CD4-positive, alpha-beta T cell (primary cell): ENCODE results near the gene CASKIN2. TPM values are rescaled to one million over a fixed set of nuclear protein-coding genes. Genes with fewer than 3 reads are reported as not detected.

Source experiments
- ATAC-seq: fragments of 200-7000 bp; cut with Tn5 transposase; one replicate; pipeline ENCODE4 v1.10.0; 2022; ENCODE audit warnings: mild to moderate bottlenecking; ENCODE audit not compliant: poor library complexity
- CTCF ChIA-PET: fragments of 350-600 bp; sonication (Branson Sonifier 250); formaldehyde crosslinking; loops from one replicate; lab custom pipeline; 2021; ENCODE audit warnings: antibody characterized with exemption, inconsistent platforms; lab: Charles Lee
- POLR2A ChIA-PET: fragments of 350-600 bp; sonication (Branson Sonifier 250); formaldehyde crosslinking; loops from one replicate; lab custom pipeline; 2021; ENCODE audit warnings: antibody characterized with exemption, inconsistent platforms; lab: Charles Lee
- DNase-seq, 14 experiments: peaks; one replicate each; pipeline ENCODE4 v3.0.0-alpha.2; 2013 to 2020; ENCODE audit warnings: mixed read lengths in 2 of 14
- H3K27ac ChIP-seq, 2 donors: one replicate each; pipeline versions ENCODE4 v1.5.1 to v1.7.0; 2013; ENCODE audit warnings: low read length in 2 of 2, low read depth in 1 of 2, mild to moderate bottlenecking in 1 of 2
- H3K27me3 ChIP-seq, 2 experiments: 1 replicate in 1 of 2; 2 replicates in 1 of 2; pipeline versions ENCODE4 v1.6.1 to v1.7.0; 2013; ENCODE audit warnings: low read length in 2 of 2, control low read depth in 1 of 2, mild to moderate bottlenecking in 1 of 2, moderate library complexity in 1 of 2; ENCODE audit not compliant: insufficient read depth in 2 of 2, control insufficient read depth in 1 of 2
- H3K36me3 ChIP-seq: one replicate; pipeline ENCODE4 v1.6.1; 2013; ENCODE audit warnings: low read length, control low read depth; ENCODE audit not compliant: insufficient read depth
- H3K4me1 ChIP-seq: one replicate; pipeline ENCODE4 v1.6.1; 2013; ENCODE audit warnings: low read length, control low read depth; ENCODE audit not compliant: insufficient read depth
- H3K4me3 ChIP-seq: one replicate; pipeline ENCODE4 v1.5.1; 2013; ENCODE audit warnings: mild to moderate bottlenecking, low read length, moderate library complexity
- H3K9me3 ChIP-seq, 2 experiments: 1 replicate in 1 of 2; 2 replicates in 1 of 2; pipeline versions ENCODE4 v1.6.1 to v1.7.0; 2013; ENCODE audit warnings: low read length in 2 of 2, mild to moderate bottlenecking in 2 of 2, control low read depth in 1 of 2, moderate library complexity in 1 of 2; ENCODE audit not compliant: control insufficient read depth in 1 of 2, insufficient read depth in 1 of 2
- H3K27ac Mint-ChIP-seq: one replicate; pipeline ENCODE4 v1.8.0; 2020; ENCODE audit warnings: mixed read lengths
- H3K27me3 Mint-ChIP-seq: one replicate; pipeline ENCODE4 v1.8.0; 2021; ENCODE audit warnings: mixed read lengths
- H3K36me3 Mint-ChIP-seq: one replicate; pipeline ENCODE4 v1.8.0; 2021; ENCODE audit warnings: low read depth, mixed read lengths
- H3K4me1 Mint-ChIP-seq: one replicate; pipeline ENCODE4 v1.8.0; 2021; ENCODE audit warnings: low read depth, mixed read lengths
- H3K4me3 Mint-ChIP-seq: one replicate; pipeline ENCODE4 v1.8.0; 2020; ENCODE audit warnings: mild to moderate bottlenecking, mixed read lengths
- H3K9me3 Mint-ChIP-seq: one replicate; pipeline ENCODE4 v1.8.0; 2020; ENCODE audit warnings: mixed read lengths
- CTCF ChIP-seq: fragments of 200-600 bp; IDR thresholded peaks from one replicate; pipeline ENCODE4 v1.8.0; 2022; ENCODE audit warnings: antibody characterized with exemption, mild to moderate bottlenecking
- intact Hi-C, 2 experiments: fragments of 100-400 bp; cut with DNase I in 1 of 2; cut with micrococcal nuclease in 1 of 2; formaldehyde crosslinking; loops; one replicate each; pipeline versions ENCODE4 v1.15.1 to v1.9.0; 2023 to 2025; cut with DNase I, micrococcal nuclease
- total RNA-seq, 174 experiments: library from RNA in 2 of 174; stranded (reverse) in 2 of 174; gene quantifications; one replicate each; pipeline ENCODE4 v1.2.3 and lab custom pipeline; 2021 to 2026

CASKIN2 gene
- total RNA-seq, 2 experiments from 2014 or later, result 0.17 to 0.25 TPM

GRCh38 chr17:75502072-75502720 is 13.1 kb downstream of the CASKIN2 start:
- Mint-ChIP-seq H3K36me3 (peaks cover 20% of the 10 kb centered on the region), H3K4me1 (peaks cover 9% of the 10 kb centered on the region), H3K27me3 (no peaks in the 10 kb centered on the region), H3K27ac (no peak overlapping the region), H3K9me3 (no peaks in the 10 kb centered on the region), H3K4me3 (no peak overlapping the region)
- CTCF ChIA-PET, result no interaction called here
- no peak overlapping the region for H3K4me3 ChIP-seq
- POLR2A ChIA-PET, result interaction anchor here (1.0 kb wide), 1 partner anchor 213 kb away, joined by 3 read pairs; the partner anchor contains the start of gene SLC25A19
- intact Hi-C loops, result no loop called here
- no peaks in the 10 kb centered on the region for H3K9me3 ChIP-seq
- H3K27me3 ChIP-seq, result no peaks in the 10 kb centered on the region
- no peak for TF ChIP-seq CTCF
- DNase-seq, result no peak
- peaks cover 9% of the 10 kb centered on the region for H3K4me1 ChIP-seq
- no peak overlapping the region for H3K27ac ChIP-seq
- peaks cover 16% of the 10 kb centered on the region for H3K36me3 ChIP-seq
- no peak for ATAC-seq

GRCh38 chr17:75501378-75502071 is 13.8 kb downstream of the CASKIN2 start:
- Histone ChIP-seq H3K4me3 (no peak overlapping the region), H3K9me3 (no peaks in the 10 kb centered on the region), H3K4me1 (peaks cover 9% of the 10 kb centered on the region), H3K36me3 (peaks cover 21% of the 10 kb centered on the region), H3K27me3 (no peaks in the 10 kb centered on the region), H3K27ac (no peak overlapping the region)
- no peak for ATAC-seq
- ChIA-PET CTCF (no interaction called here), POLR2A (interaction anchor here (0.8 kb wide), 1 partner anchor 24 kb away, joined by 3 read pairs; the partner anchor contains the start of gene LLGL2)
- peaks cover 9% of the 10 kb centered on the region for H3K4me1 Mint-ChIP-seq
- TF ChIP-seq CTCF, result no peak
- no peak for DNase-seq
- H3K4me3 Mint-ChIP-seq, result no peak overlapping the region
- no peak overlapping the region for H3K27ac Mint-ChIP-seq
- no peaks in the 10 kb centered on the region for H3K9me3 Mint-ChIP-seq
- no peaks in the 10 kb centered on the region for H3K27me3 Mint-ChIP-seq
- intact Hi-C loops, result no loop called here
- peaks cover 26% of the 10 kb centered on the region for H3K36me3 Mint-ChIP-seq

GRCh38 chr17:75500419-75501216 is 14.7 kb downstream of the CASKIN2 start:
- Mint-ChIP-seq H3K27ac (no peak overlapping the region), H3K27me3 (no peaks in the 10 kb centered on the region), H3K4me1 (peaks cover 9% of the 10 kb centered on the region), H3K9me3 (no peaks in the 10 kb centered on the region), H3K4me3 (no peak overlapping the region), H3K36me3 (peaks cover 31% of the 10 kb centered on the region)
- Histone ChIP-seq H3K36me3 (peaks cover 27% of the 10 kb centered on the region), H3K27ac (no peak overlapping the region), H3K27me3 (no peaks in the 10 kb centered on the region), H3K4me3 (no peak overlapping the region), H3K9me3 (no peaks in the 10 kb centered on the region), H3K4me1 (peaks cover 9% of the 10 kb centered on the region)
- intact Hi-C loops, result no loop called here
- ChIA-PET POLR2A (interaction anchor here (0.8 kb wide), 1 partner anchor 25 kb away, joined by 3 read pairs; the partner anchor contains the start of gene LLGL2), CTCF (no interaction called here)
- ATAC-seq (no peak), DNase-seq (no peak)
- no peak for TF ChIP-seq CTCF
